ENCODE data around the gene IGSF21. TPM values are rescaled to one million over a fixed set of nuclear protein-coding genes. Genes with fewer than 3 reads are reported as not detected.
A peak's percentile ranks its signal among the peaks of the same experiment; 100 is the strongest.
"Not testable (repeated sequence)": the region's sequence is repeated elsewhere in the genome, so short reads cannot be mapped to it uniquely, and the experiment has no call there.

The IGSF21 gene
- total RNA-seq, 4 donors from 2014 or later = not detected

GRCh38 chr1:18157352-18157751, 49.8 kb downstream of the IGSF21 start:
- Histone ChIP-seq H3K36me3 (no peaks in the 10 kb centered on the region), H3K9me3 (no peaks in the 10 kb centered on the region), H3K4me3 (no peak overlapping the region), H3K27ac (no peak overlapping the region), H3K27me3 (no peaks in the 10 kb centered on the region), H3K4me1 (no peaks in the 10 kb centered on the region)
- DNase-seq = no peak
- TF ChIP-seq POLR2A (IDR thresholded peaks at IDR 0.05) = no peak
- TF ChIP-seq, protein P1, sequence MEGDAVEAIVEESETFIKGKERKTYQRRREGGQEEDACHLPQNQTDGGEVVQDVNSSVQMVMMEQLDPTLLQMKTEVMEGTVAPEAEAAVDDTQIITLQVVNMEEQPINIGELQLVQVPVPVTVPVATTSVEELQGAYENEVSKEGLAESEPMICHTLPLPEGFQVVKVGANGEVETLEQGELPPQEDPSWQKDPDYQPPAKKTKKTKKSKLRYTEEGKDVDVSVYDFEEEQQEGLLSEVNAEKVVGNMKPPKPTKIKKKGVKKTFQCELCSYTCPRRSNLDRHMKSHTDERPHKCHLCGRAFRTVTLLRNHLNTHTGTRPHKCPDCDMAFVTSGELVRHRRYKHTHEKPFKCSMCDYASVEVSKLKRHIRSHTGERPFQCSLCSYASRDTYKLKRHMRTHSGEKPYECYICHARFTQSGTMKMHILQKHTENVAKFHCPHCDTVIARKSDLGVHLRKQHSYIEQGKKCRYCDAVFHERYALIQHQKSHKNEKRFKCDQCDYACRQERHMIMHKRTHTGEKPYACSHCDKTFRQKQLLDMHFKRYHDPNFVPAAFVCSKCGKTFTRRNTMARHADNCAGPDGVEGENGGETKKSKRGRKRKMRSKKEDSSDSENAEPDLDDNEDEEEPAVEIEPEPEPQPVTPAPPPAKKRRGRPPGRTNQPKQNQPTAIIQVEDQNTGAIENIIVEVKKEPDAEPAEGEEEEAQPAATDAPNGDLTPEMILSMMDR (IDR thresholded peaks at IDR 0.05) = no peak

DNA sequence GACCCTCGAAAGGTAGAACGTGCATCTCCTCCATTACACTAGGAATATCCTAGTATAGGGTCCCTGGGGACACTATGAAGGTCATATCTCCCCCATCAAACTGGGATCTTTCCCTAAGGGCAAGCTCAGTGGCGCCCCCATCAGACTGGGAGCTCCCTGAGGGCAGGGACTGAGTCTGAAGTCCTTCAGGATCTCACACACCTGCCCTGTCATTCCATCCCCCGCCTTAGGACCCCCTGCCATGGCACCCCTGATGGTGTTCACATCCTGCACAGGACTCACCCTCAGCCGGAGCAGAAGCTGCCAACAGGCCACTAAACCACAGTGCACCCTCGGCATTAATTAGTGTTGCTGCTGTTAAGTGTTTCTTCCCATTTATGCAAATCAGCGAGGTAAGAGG, 50.4 kb downstream of the IGSF21 start:
- Histone ChIP-seq H3K4me3 (no peak overlapping the region), H3K36me3 (no peaks in the 10 kb centered on the region), H3K4me1 (no peaks in the 10 kb centered on the region), H3K9me3 (no peaks in the 10 kb centered on the region), H3K27me3 (no peaks in the 10 kb centered on the region), H3K27ac (no peak overlapping the region)
- peak in 1 of 3 donors; percentile 34 for DNase-seq
- TF ChIP-seq, protein P1 (IDR thresholded peaks at IDR 0.05) = no peak
- no peak for TF ChIP-seq POLR2A (IDR thresholded peaks at IDR 0.05)

- no peak for DNase-seq
- Histone ChIP-seq H3K36me3 (no peaks in the 10 kb centered on the region), H3K4me1 (no peaks in the 10 kb centered on the region), H3K9me3 (no peaks in the 10 kb centered on the region), H3K27ac (no peak overlapping the region), H3K4me3 (no peak overlapping the region), H3K27me3 (no peaks in the 10 kb centered on the region)
- no peak for TF ChIP-seq POLR2A (IDR thresholded peaks at IDR 0.05)
- TF ChIP-seq, protein P1 (IDR thresholded peaks at IDR 0.05) = no peak
Observed at GRCh38 chr1:18158714-18159113, 51.1 kb downstream of the IGSF21 start.

DNA sequence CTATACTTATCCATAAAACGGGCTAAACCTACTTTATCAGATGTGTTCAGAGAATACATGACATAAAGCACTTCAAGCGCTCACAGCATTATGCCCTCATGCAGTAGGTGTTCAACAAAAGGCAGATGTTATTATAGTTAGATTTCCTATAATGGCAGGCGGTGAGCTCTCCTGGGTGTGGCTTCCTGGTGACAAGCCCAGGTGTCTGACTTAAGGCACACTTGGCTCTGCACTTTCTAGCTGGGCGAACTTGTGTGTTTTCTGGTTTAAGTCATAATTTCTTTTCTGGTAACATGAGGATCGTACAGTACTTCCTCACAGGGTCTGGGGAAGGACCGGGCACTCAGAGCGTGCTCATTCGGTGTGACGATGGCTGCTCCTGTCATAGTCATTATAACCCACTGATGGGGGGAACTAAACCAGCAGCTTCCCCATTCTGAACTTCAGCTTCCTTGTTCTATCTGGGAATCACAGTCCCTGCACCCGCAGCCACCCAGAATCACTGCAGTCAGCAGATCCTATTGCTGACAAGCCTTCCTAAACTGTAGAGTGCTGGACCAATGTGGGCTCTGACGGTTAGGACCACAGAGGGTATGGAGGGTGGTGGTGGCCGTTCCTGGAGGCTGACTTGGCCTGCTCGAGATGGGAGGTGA, 52.8 kb downstream of the IGSF21 start:
- Histone ChIP-seq H3K27ac (peak overlapping the region in 1 of 4 donors; percentile 52), H3K4me3 (no peak overlapping the region), H3K4me1 (no peaks in the 10 kb centered on the region), H3K9me3 (no peaks in the 10 kb centered on the region), H3K36me3 (no peaks in the 10 kb centered on the region), H3K27me3 (no peaks in the 10 kb centered on the region)
- DNase-seq = peak in 2 of 3 donors; percentile 18 to 63
- no peak for TF ChIP-seq POLR2A (IDR thresholded peaks at IDR 0.05)
- TF ChIP-seq, protein P1 (IDR thresholded peaks at IDR 0.05) = no peak

DNA sequence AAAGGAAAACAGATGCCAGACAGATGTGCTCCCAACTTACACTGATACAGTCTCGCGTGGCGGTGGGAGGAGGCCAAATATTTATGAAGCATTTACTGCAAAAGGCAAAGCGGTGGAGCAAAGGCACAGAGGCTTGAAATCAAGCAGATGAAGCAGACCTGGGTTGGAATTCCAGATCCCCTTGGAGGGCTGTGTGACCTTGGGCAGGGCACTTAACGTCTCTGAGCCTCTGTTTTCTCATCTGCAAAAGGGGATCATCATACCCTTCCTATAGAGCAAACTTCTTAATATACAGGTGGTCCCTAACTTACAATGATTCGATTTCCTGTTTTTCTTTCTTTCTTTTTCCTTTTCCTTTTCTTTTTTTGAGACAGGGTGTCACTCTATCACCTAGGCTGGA, 54.1 kb downstream of the IGSF21 start:
- Histone ChIP-seq H3K36me3 (no peaks in the 10 kb centered on the region), H3K27ac (peak overlapping the region in 1 of 4 donors; percentile 52), H3K4me3 (no peak overlapping the region), H3K9me3 (no peaks in the 10 kb centered on the region), H3K4me1 (no peaks in the 10 kb centered on the region), H3K27me3 (no peaks in the 10 kb centered on the region)
- no peak for DNase-seq
- TF ChIP-seq, protein P1 (IDR thresholded peaks at IDR 0.05) = no peak
- no peak for TF ChIP-seq POLR2A (IDR thresholded peaks at IDR 0.05)

DNA sequence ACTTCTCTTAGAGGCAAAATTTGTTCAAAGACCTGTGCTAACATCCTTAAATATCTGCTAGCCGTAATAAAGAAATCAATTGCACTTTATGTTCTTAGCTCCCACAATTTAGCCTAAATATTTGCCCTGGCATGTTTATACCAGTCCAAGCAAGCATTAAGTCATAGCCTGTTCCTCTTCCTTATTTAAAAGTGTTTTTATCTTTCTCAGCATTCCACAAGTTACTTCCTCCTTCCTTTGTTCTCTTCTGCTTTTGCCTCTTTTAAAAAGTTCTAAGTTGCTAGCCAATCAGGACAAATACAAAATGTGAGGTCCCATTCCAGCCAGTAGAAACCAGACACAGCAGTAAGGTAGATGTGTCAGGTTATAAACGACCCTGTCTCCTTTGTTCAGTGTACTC, 58.0 kb downstream of the IGSF21 start:
- H3K27ac ChIP-seq, H3K9me3 ChIP-seq, H3K4me3 ChIP-seq, DNase-seq, H3K27me3 ChIP-seq, H3K4me1 ChIP-seq, H3K36me3 ChIP-seq: not testable (repeated sequence)
